Muscle of leg (tissue), 16 donors: ENCODE data around the gene NINJ1. TPM values are rescaled to one million over a fixed set of nuclear protein-coding genes. Genes with fewer than 3 reads are reported as not detected.

Experiments
- DNase-seq: peaks from one replicate; pipeline ENCODE4 v3.0.0; 2013
- H3K27ac ChIP-seq: one replicate; pipeline ENCODE4 v1.5.1; 2013; ENCODE audit warnings: mild to moderate bottlenecking, low read length, control low read depth
- H3K27me3 ChIP-seq: one replicate; pipeline ENCODE4 v1.6.1; 2013; ENCODE audit warnings: low read length; ENCODE audit not compliant: control insufficient read depth, insufficient read depth
- H3K36me3 ChIP-seq: one replicate; pipeline ENCODE4 v1.6.1; 2013; ENCODE audit warnings: low read length; ENCODE audit not compliant: control insufficient read depth, insufficient read depth
- H3K4me1 ChIP-seq: one replicate; pipeline ENCODE4 v1.6.1; 2013; ENCODE audit warnings: low read length; ENCODE audit not compliant: control insufficient read depth, insufficient read depth
- H3K4me3 ChIP-seq: one replicate; pipeline ENCODE4 v1.5.1; 2013; ENCODE audit warnings: low read length, control low read depth
- H3K9me3 ChIP-seq: replicated peaks from 2 replicates; pipeline ENCODE4 v1.6.1; 2013; ENCODE audit warnings: low read depth, low read length; ENCODE audit not compliant: control insufficient read depth
- WGBS: methylation state at CpG from one replicate; pipeline ENCODE4 v1.1.5; 2013; ENCODE audit warnings: missing lambda C conversion rate; ENCODE audit not compliant: insufficient coverage; 5-methylcytosine and 5-hydroxymethylcytosine counted together
- long read RNA-seq, 11 donors: transcript quantifications; one replicate each; lab custom pipeline, GENCODE V29; 2026
- polyA plus RNA-seq, 8 donors: library from polyadenylated mRNA; unstranded; fragments of 120-200 nt; gene quantifications; one replicate each; pipeline versions ENCODE4 v1.2.1 to v1.2.3, GENCODE V29; 2013; ENCODE audit warnings: inconsistent platforms in 1 of 8, low replicate concordance in 1 of 8; ENCODE audit not compliant: insufficient read length in 8 of 8, insufficient read depth in 1 of 8
- total RNA-seq: library from RNA; stranded (reverse); fragments of 120-200 nt; gene quantifications from one replicate; pipeline ENCODE4 v1.2.4, GENCODE V29; 2013

Gene NINJ1
- total RNA-seq (24.2 TPM), polyA plus RNA-seq (10 to 100 TPM; 23.9 to 39.8 (median 28.1) TPM)
- long read RNA-seq, donor 1, transcript NINJ1-201 (4 exons, 1,281 nt): major isoform, 8 of 8 reads
- long read RNA-seq, donor 1, partial matches to known transcripts: 0 of 8 reads
- long read RNA-seq, donor 1, other reads (novel, unspliced or antisense): 0 of 8 reads
- long read RNA-seq, donor 2, partial matches to known transcripts: 0 of 4 reads
- long read RNA-seq, donor 2, other reads (novel, unspliced or antisense): 0 of 4 reads
- long read RNA-seq, donor 3, transcript NINJ1-201 (4 exons, 1,281 nt): major isoform, 21 of 24 reads
- long read RNA-seq, donor 3, partial matches to known transcripts: 0 of 24 reads
- long read RNA-seq, donor 3, other reads (novel, unspliced or antisense): 0 of 24 reads
- long read RNA-seq, donor 4, transcript NINJ1-201 (4 exons, 1,281 nt): major isoform, 15 of 23 reads
- long read RNA-seq, donor 4, transcript NINJ1-204 (2 exons, 2,026 nt): minor isoform, 8 of 23 reads
- long read RNA-seq, donor 4, partial matches to known transcripts: 0 of 23 reads
- long read RNA-seq, donor 4, other reads (novel, unspliced or antisense): 0 of 23 reads
- long read RNA-seq, donor 5, transcript NINJ1-201 (4 exons, 1,281 nt): major isoform, 36 of 60 reads
- long read RNA-seq, donor 5, transcript NINJ1-204 (2 exons, 2,026 nt): minor isoform, 5 of 60 reads
- long read RNA-seq, donor 5, partial matches to known transcripts: 17 of 60 reads
- long read RNA-seq, donor 5, other reads (novel, unspliced or antisense): 0 of 60 reads
- long read RNA-seq, donor 6, transcript NINJ1-201 (4 exons, 1,281 nt): major isoform, 33 of 47 reads
- long read RNA-seq, donor 6, transcript NINJ1-204 (2 exons, 2,026 nt): minor isoform, 6 of 47 reads
- long read RNA-seq, donor 6, partial matches to known transcripts: 5 of 47 reads
- long read RNA-seq, donor 6, other reads (novel, unspliced or antisense): 0 of 47 reads
- long read RNA-seq, donor 7, transcript NINJ1-204 (2 exons, 2,026 nt): minor isoform, 8 of 32 reads
- long read RNA-seq, donor 7, transcript NINJ1-201 (4 exons, 1,281 nt): major isoform, 16 of 32 reads
- long read RNA-seq, donor 7, partial matches to known transcripts: 5 of 32 reads
- long read RNA-seq, donor 7, other reads (novel, unspliced or antisense): 0 of 32 reads
- long read RNA-seq, donor 8, transcript NINJ1-204 (2 exons, 2,026 nt): minor isoform, 5 of 18 reads
- long read RNA-seq, donor 8, transcript NINJ1-201 (4 exons, 1,281 nt): major isoform, 13 of 18 reads
- long read RNA-seq, donor 8, partial matches to known transcripts: 0 of 18 reads
- long read RNA-seq, donor 8, other reads (novel, unspliced or antisense): 0 of 18 reads
- long read RNA-seq, donor 9, transcript NINJ1-201 (4 exons, 1,281 nt): major isoform, 17 of 19 reads
- long read RNA-seq, donor 9, partial matches to known transcripts: 0 of 19 reads
- long read RNA-seq, donor 9, other reads (novel, unspliced or antisense): 0 of 19 reads
- long read RNA-seq, donor 10, transcript NINJ1-201 (4 exons, 1,281 nt): major isoform, 19 of 27 reads
- long read RNA-seq, donor 10, partial matches to known transcripts: 5 of 27 reads
- long read RNA-seq, donor 10, other reads (novel, unspliced or antisense): 0 of 27 reads
- long read RNA-seq, donor 11, transcript NINJ1-201 (4 exons, 1,281 nt): major isoform, 12 of 14 reads
- long read RNA-seq, donor 11, partial matches to known transcripts: 0 of 14 reads
- long read RNA-seq, donor 11, other reads (novel, unspliced or antisense): 0 of 14 reads

GRCh38 chr9:93134015-93134739 lies at the start of gene NINJ1:
NINJ1 (minus strand) TSS chr9:93134251; CDS start chr9:93134217, 34 bp downstream.
- Histone ChIP-seq H3K27me3 (no peaks in the 10 kb centered on the region), H3K4me1 (peaks cover 61% of the 10 kb centered on the region), H3K9me3 (peaks cover 3% of the 10 kb centered on the region), H3K36me3 (peaks cover 5% of the 10 kb centered on the region), H3K27ac (peak within 1 kb of the TSS; percentile 96), H3K4me3 (peak within 1 kb of the TSS; percentile 87)
- under 1% methylated on average over 74 of the region's 78 CpGs for WGBS
- peak; percentile 94 for DNase-seq

- H3K9me3 ChIP-seq: no peaks in the 10 kb centered on the region
- 75% methylated on average over 4 of the region's 5 CpGs for WGBS
- H3K27ac ChIP-seq: no peak overlapping the region
- peak overlapping the region; percentile 31 for H3K4me3 ChIP-seq
- H3K4me1 ChIP-seq: peaks cover 31% of the 10 kb centered on the region
- H3K27me3 ChIP-seq: peaks cover 40% of the 10 kb centered on the region
- no peak for DNase-seq
- H3K36me3 ChIP-seq: no peaks in the 10 kb centered on the region
These were observed 49.1 kb upstream of the NINJ1 start for GRCh38 chr9:93183131-93183662.

GRCh38 chr9:93182572-93182971 lies 48.5 kb upstream of the NINJ1 start:
- Histone ChIP-seq H3K4me1 (peaks cover 36% of the 10 kb centered on the region), H3K36me3 (no peaks in the 10 kb centered on the region), H3K27ac (no peak overlapping the region), H3K4me3 (no peak overlapping the region), H3K27me3 (peaks cover 43% of the 10 kb centered on the region), H3K9me3 (no peaks in the 10 kb centered on the region)
- DNase-seq: no peak
- WGBS: no CpG with 5 or more reads among the region's 6 CpGs

- peak; percentile 45 for DNase-seq
- no peak overlapping the region for H3K4me3 ChIP-seq
- H3K27me3 ChIP-seq: peaks cover 43% of the 10 kb centered on the region
- peaks cover 33% of the 10 kb centered on the region for H3K4me1 ChIP-seq
- H3K36me3 ChIP-seq: no peaks in the 10 kb centered on the region
- no peaks in the 10 kb centered on the region for H3K9me3 ChIP-seq
- 58% methylated on average over 2 of the region's 5 CpGs for WGBS
- no peak overlapping the region for H3K27ac ChIP-seq
These were observed 47.8 kb upstream of the NINJ1 start for GRCh38 chr9:93181672-93182435.

- no peak for DNase-seq
- no peaks in the 10 kb centered on the region for H3K9me3 ChIP-seq
- H3K4me3 ChIP-seq: no peak overlapping the region
- peaks cover 43% of the 10 kb centered on the region for H3K27me3 ChIP-seq
- H3K27ac ChIP-seq: no peak overlapping the region
- no peaks in the 10 kb centered on the region for H3K36me3 ChIP-seq
- H3K4me1 ChIP-seq: peaks cover 24% of the 10 kb centered on the region
- WGBS: 67% methylated on average over 1 of the region's 1 CpG
These were observed 46.9 kb upstream of the NINJ1 start for GRCh38 chr9:93180938-93181337.

GRCh38 chr9:93178851-93179786 lies 45.1 kb upstream of the NINJ1 start:
- Histone ChIP-seq H3K36me3 (no peaks in the 10 kb centered on the region), H3K4me1 (peaks cover 13% of the 10 kb centered on the region), H3K4me3 (no peak overlapping the region), H3K9me3 (no peaks in the 10 kb centered on the region), H3K27ac (no peak overlapping the region), H3K27me3 (peaks cover 37% of the 10 kb centered on the region)
- no peak for DNase-seq
- 68% methylated on average over 18 of the region's 22 CpGs for WGBS

- Histone ChIP-seq H3K27me3 (peaks cover 26% of the 10 kb centered on the region), H3K9me3 (no peaks in the 10 kb centered on the region), H3K4me1 (peaks cover 5% of the 10 kb centered on the region), H3K36me3 (no peaks in the 10 kb centered on the region), H3K27ac (no peak overlapping the region), H3K4me3 (no peak overlapping the region)
- no CpG with 5 or more reads among the region's 6 CpGs for WGBS
- peak; percentile 17 for DNase-seq
These were observed 43.6 kb upstream of the NINJ1 start for GRCh38 chr9:93177676-93178075.
